Neutrophil (primary cell): Measurements from ENCODE around the gene TIAM1.

Experiments used
- H3K27ac ChIP-seq: fragments of 200-600 bp; sonication (generic); 2 replicates; pipeline ENCODE4 v1.5.1; 2016; ENCODE audit warnings: mild to moderate bottlenecking, moderate library complexity
- H3K27me3 ChIP-seq: fragments of 200-600 bp; sonication (generic); 2 replicates; pipeline ENCODE4 v1.6.0; 2016; ENCODE audit warnings: mild to moderate bottlenecking
- H3K36me3 ChIP-seq: fragments of 200-600 bp; sonication (generic); 2 replicates; pipeline ENCODE4 v1.5.1; 2017
- H3K4me1 ChIP-seq, 2 experiments: fragments of 200-600 bp in 1 of 2; sonication (generic) in 1 of 2; 1 replicate in 1 of 2; 2 replicates in 1 of 2; pipeline versions ENCODE4 v1.5.1 to v1.6.1; 2013 to 2016; ENCODE audit warnings: low read depth in 1 of 2, low read length in 1 of 2, mild to moderate bottlenecking in 1 of 2, moderate library complexity in 1 of 2; ENCODE audit not compliant: control insufficient read depth in 1 of 2, insufficient read depth in 1 of 2
- H3K4me3 ChIP-seq, 2 experiments: fragments of 200-600 bp in 1 of 2; sonication (generic) in 1 of 2; 1 replicate in 1 of 2; 2 replicates in 1 of 2; pipeline ENCODE4 v1.5.1; 2013 to 2016; ENCODE audit warnings: low read depth in 1 of 2, low read length in 1 of 2, mild to moderate bottlenecking in 1 of 2, moderate library complexity in 1 of 2
- H3K9me3 ChIP-seq: fragments of 200-600 bp; sonication (generic); 2 replicates; pipeline ENCODE4 v1.5.1; 2016
- CTCF ChIP-seq: fragments of 200-600 bp; sonication (generic); IDR thresholded peaks from 2 replicates; pipeline ENCODE4 v1.5.1; 2016; ENCODE audit warnings: antibody characterized with exemption

The TIAM1 gene

GRCh38 chr21:31159808-31160207 lies 184.3 kb downstream of the TIAM1 start:
- Histone ChIP-seq H3K27me3 (no peaks in the 10 kb centered on the region), H3K9me3 (peaks cover 11% of the 10 kb centered on the region), H3K4me1 (no peaks in the 10 kb centered on the region), H3K27ac (no peak overlapping the region), H3K4me3 (no peak overlapping the region), H3K36me3 (no peaks in the 10 kb centered on the region)
- no peak for TF ChIP-seq CTCF

- Histone ChIP-seq H3K9me3 (peaks cover 11% of the 10 kb centered on the region), H3K27ac (no peak overlapping the region), H3K4me3 (no peak overlapping the region), H3K36me3 (no peaks in the 10 kb centered on the region), H3K27me3 (no peaks in the 10 kb centered on the region), H3K4me1 (no peaks in the 10 kb centered on the region)
- no peak for TF ChIP-seq CTCF
Observed at GRCh38 chr21:31158789-31159581, 185.1 kb downstream of the TIAM1 start.

GRCh38 chr21:31157756-31158155 lies 186.3 kb downstream of the TIAM1 start:
- H3K27me3 ChIP-seq: no peaks in the 10 kb centered on the region
- TF ChIP-seq CTCF: no peak
- no peak overlapping the region for H3K4me3 ChIP-seq

GRCh38 chr21:31156662-31157061 lies 187.4 kb downstream of the TIAM1 start:
- Histone ChIP-seq H3K9me3 (peaks cover 11% of the 10 kb centered on the region), H3K4me1 (no peaks in the 10 kb centered on the region), H3K36me3 (no peaks in the 10 kb centered on the region), H3K4me3 (no peak overlapping the region), H3K27ac (no peak overlapping the region), H3K27me3 (no peaks in the 10 kb centered on the region)
- TF ChIP-seq CTCF: no peak

More at GRCh38 chr21:31157756-31158155, 186.3 kb downstream of the TIAM1 start:
- Histone ChIP-seq H3K27ac (no peak overlapping the region), H3K4me1 (no peaks in the 10 kb centered on the region), H3K36me3 (no peaks in the 10 kb centered on the region), H3K9me3 (peaks cover 11% of the 10 kb centered on the region)

GRCh38 chr21:31156169-31156568 lies 187.9 kb downstream of the TIAM1 start:
- H3K27ac ChIP-seq: no peak overlapping the region
- TF ChIP-seq CTCF: no peak

More at GRCh38 chr21:31156169-31156568, 187.9 kb downstream of the TIAM1 start:
- no peaks in the 10 kb centered on the region for H3K4me1 ChIP-seq
- H3K9me3 ChIP-seq: peaks cover 11% of the 10 kb centered on the region
- no peak overlapping the region for H3K4me3 ChIP-seq
- H3K36me3 ChIP-seq: no peaks in the 10 kb centered on the region
- no peaks in the 10 kb centered on the region for H3K27me3 ChIP-seq
